Activated CD8-positive, alpha-beta memory T cell treated with anti-CD3 and anti-CD28 coated beads, Interleukin-2, amount 50 U/mL, for 48 hours (primary cell): ENCODE measurements around the gene ZBTB46.
"Not testable (repeated sequence)": the region's sequence is repeated elsewhere in the genome, so short reads cannot be mapped to it uniquely, and the experiment has no call there.

Experiments
- DNase-seq: peaks from one replicate; pipeline ENCODE4 v3.0.0-alpha.2; 2020

ZBTB46 gene

GRCh38 chr20:63783970-63784369 lies 47.1 kb downstream of the ZBTB46 start:
- DNase-seq: no peak

- no peak for DNase-seq
Observed at GRCh38 chr20:63782521-63782971, 48.5 kb downstream of the ZBTB46 start.

- DNase-seq: no peak
Observed at GRCh38 chr20:63782051-63782471, 49.0 kb downstream of the ZBTB46 start.

GRCh38 chr20:63781181-63781580 lies 49.9 kb downstream of the ZBTB46 start:
- no peak for DNase-seq

DNA sequence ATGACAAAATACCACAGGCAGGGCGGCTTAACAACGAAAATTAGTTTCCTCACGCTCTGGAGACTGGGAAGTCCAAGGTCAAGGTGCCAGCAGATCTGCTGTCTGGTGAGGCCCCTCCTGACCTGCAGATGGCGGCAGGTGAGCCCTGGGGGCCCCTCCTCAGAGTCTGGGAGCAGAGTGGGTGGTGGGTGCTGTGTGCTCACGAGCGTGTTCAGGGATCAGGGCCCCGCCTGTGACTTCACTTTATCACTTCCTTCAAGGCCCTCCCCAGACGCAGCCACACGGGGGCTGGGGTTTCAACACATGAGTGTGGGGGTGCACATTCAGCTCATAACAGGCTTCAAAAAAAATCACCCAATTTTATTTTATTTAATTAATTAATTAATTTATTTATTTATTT lies 52.2 kb downstream of the ZBTB46 start:
- DNase-seq: no peak

- DNase-seq: no peak
Observed at GRCh38 chr20:63778034-63778752, 52.9 kb downstream of the ZBTB46 start.

- DNase-seq: no peak
Observed at GRCh38 chr20:63777614-63778013, 53.5 kb downstream of the ZBTB46 start.

GRCh38 chr20:63776875-63777274 lies 54.2 kb downstream of the ZBTB46 start:
- DNase-seq: not testable (repeated sequence)

DNA sequence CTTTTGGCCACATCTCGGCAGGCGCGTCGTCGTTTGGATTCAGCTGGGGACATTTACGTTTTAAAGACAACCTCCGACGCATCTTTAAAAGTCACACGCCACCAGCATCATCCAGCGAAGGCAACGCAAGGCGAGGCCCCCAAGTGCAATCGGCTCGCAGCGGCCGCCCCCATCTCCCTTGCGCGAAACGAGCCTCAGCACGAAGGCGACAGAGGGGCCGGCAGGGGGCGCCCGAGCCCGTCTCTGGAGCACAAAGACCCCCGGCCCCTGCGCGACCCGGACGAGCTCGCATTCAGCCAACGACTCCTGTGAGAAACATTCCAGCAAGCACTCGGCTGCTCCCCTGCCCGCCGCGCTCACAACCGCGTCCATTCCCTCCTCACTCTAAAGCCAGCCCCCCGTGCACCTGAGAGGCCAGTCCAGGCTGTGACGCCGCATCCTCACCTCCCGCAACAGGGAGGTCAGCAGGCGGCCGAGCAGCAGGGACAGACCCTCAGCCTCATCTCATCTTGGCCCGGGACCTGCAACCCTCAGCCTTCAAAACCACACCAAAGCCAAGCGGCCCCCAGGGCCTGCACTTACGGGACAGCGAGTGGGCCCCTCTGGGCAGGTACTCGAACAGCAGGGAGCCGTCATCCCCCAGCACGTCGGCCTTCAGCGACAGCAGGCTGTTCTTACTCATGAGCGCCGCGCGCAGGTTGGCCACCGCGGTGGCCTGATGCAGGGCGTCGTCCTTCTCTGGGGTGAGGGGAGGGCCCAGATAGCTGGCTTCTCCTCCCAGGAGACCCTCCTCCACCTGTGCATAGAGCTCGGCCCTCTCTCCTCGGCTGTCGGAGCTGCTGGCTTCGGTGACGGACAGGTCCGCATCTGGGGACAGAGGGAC lies 55.7 kb downstream of the ZBTB46 start:
- peak; percentile 82 for DNase-seq

DNA sequence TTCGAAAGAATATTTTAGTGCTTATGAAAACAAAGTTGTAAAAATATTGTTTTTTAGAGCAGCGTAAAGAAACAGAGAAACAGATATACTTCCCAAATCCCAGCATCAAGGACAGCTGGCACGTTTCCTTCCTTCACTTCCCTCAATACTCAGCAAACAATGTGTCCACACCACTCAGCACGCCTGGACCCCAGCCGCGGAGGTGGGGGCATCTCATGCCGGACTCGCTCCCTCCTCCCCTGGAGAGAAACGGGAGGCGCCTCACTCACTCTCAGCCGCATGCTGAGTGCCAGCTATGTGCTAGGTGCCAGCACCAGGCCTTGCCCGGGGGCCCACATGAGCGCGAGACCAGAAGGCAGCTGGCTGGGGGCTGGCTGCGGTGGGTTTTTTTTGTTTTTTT lies 56.8 kb downstream of the ZBTB46 start:
- DNase-seq: no peak

DNA sequence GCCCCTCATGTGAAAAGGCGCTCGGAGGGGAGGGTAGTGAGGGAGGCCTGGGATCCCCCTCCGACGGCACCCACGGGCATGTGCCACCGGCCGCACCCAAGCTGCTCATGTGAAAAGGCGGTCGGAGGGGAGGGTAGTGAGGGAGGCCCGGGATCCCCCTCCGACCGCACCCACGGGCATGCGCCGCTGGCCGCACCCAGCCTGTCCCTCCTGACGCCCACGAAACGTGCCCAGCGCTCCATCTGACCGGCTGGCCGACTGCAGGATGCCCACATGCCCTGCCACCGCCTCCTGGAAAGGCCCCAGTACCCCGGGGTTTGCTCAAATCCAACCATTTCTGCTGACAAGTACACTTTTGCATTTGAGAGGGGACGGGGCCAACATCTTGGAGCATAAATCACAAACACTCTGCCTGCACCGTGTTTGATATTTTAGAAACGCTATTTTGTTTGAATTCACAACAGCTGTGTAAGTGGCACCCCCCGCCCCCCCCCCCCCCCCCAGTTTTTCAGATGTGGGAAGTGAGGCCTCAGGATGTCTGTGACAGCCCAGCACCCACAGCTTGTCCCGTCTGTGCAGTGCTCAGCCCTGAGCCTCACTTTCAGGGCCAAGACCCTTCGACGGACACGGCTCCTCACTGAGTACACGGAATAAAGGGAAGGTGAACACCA lies 57.4 kb downstream of the ZBTB46 start:
- no peak for DNase-seq

DNA sequence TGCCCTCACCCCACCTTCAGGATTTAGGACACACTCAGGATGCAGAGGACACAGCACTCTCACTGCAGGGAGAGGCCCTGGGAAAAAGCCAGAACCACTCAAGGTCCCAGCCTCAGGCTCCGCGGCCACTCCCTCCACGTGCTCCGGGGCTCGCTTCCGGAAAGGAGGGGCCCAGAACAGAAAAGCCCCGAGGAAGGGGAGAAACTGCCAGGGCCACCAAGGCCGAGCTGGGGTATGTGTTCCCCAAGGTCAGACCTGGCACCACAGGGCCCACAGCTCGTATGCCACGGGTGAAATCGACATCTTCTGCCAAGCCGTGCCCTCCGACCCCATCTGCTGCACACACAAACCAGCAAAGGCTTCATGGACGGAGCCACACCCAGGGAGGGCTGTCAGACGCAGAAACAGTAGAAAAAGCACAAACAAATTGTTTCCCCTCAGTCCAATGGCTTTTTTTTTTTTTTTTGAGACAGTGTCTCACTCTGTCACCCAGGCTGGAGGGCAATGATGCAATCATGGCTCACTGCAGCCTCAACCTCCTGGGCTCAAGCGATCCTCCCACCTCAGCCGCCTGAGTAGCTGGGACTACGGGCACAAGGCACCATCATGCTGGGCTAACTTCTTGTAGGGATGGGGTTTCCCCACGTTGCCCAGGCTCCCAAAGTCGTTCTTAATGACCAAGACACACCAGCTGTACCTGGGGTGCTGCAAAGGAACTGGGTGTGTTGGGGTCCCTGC lies 58.1 kb downstream of the ZBTB46 start:
- no peak for DNase-seq

- no peak for DNase-seq
Observed at GRCh38 chr20:63771046-63771707, 59.9 kb downstream of the ZBTB46 start.

DNA sequence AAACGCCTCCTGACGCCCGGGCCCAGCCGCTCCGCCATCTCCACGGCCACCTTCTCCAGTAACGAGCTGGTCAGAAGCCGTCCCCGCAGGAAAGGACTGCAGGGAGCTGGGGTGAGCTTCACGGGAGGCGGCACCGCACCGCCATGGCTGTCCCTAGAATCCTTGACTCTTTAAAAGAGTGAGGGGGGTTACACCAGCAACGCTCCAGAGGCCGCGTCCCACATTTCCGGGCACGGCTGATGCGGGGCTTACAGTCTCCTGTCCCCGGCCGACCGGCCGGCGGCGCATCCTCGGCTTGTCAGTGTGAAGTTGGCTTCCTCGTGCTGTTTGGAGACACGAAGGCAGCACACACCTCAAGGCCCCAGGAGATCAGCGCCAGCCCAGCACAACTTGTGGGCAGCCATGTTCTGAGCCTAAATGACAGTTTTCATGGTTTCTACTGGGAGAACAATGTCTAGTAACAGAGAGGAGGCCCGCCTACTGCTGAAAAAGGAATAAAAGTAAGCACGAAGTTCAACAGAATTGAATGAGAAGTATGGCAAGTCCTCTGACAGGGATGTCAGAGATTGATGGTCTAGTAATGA lies 61.1 kb downstream of the ZBTB46 start:
- no peak for DNase-seq

GRCh38 chr20:63768591-63769515 lies 62.2 kb downstream of the ZBTB46 start:
- no peak for DNase-seq

DNA sequence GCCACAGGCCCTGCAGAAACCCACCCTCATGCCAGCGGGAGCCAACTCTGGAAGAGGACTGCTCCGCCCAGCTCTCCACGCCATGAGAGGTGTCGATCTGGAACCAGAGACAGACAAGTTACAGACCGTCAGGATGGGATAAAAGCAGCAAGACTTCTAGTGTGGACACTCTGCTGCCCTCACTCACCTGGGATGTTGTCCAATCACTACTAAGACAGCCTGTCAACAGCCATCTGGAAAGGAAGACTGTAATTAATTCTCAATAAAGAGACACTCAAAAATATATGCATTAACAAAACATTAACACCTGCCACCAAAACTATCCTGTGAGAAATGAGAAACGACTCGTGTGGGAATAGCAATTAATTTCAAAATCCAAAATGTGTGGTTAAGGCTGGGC lies 63.2 kb downstream of the ZBTB46 start:
- DNase-seq: no peak

GRCh38 chr20:63767456-63767855 lies 63.6 kb downstream of the ZBTB46 start:
- DNase-seq: no peak

DNA sequence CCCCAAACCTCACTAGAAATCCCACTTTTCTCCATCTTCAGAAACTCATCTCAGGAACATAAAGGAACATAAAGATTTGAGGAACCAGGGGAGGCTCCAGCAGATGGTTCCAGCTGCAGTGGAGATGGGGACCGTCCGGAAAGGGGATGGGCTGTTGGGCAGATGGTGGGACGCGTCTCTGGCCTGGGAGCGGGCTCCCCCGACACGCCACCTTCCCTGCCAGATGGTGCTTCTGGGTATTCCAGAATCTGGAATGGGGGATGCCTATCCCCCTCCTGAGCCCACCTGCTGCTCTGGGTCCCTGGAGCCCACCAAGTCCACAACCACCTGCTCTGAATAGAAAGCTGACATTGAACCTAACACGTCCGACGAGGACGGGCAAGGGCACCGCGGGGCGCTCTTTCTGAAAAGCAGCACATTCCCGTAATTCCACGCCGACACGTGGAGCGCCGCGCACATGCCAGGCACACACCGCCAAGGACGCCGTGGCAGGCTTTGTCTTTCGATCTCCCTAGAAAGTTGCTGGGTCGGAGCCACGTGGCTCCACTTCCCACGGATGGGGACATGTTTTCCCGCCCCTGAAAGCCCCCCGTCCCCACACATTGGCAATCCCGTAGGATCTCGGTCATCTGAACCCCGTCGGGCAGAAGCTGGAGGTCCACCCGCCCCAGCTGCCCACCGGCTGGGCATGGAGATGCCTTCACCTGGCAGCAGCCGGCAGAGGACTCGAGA lies 64.2 kb downstream of the ZBTB46 start:
- no peak for DNase-seq

GRCh38 chr20:63765902-63766301 lies 65.2 kb downstream of the ZBTB46 start:
- DNase-seq: no peak
